Mesenchymal stem cell (in vitro differentiated cells and primary cell): Measurements from ENCODE around the gene POLR3K.
"Not testable (repeated sequence)": the region's sequence is repeated elsewhere in the genome, so short reads cannot be mapped to it uniquely, and the experiment has no call there.

Source experiments
- DNase-seq: peaks from one replicate; pipeline ENCODE4 v3.0.0-alpha.2; 2013
- H2AFZ ChIP-seq: one replicate; pipeline ENCODE4 v1.6.1; 2013; ENCODE audit warnings: low read depth, mild to moderate bottlenecking, control low read depth, inconsistent platforms, low read length, moderate library complexity
- H2AK5ac ChIP-seq: 2 replicates; pipeline ENCODE4 v1.6.1; 2013; ENCODE audit warnings: low read length, moderate library complexity, mild to moderate bottlenecking, inconsistent platforms; ENCODE audit not compliant: severe bottlenecking
- H2BK120ac ChIP-seq: one replicate; pipeline ENCODE4 v1.6.1; 2013; ENCODE audit warnings: low read depth, mild to moderate bottlenecking, inconsistent platforms, low read length, moderate library complexity
- H2BK12ac ChIP-seq, 2 experiments: one replicate each; pipeline ENCODE4 v1.6.1; 2013; ENCODE audit warnings: inconsistent platforms in 2 of 2, low read length in 2 of 2, mild to moderate bottlenecking in 2 of 2, moderate library complexity in 2 of 2, control low read depth in 1 of 2
- H2BK15ac ChIP-seq: one replicate; pipeline ENCODE4 v1.6.1; 2013; ENCODE audit warnings: mild to moderate bottlenecking, low read depth, inconsistent platforms; ENCODE audit not compliant: poor library complexity, severe bottlenecking
- H2BK5ac ChIP-seq: 2 replicates; pipeline ENCODE4 v1.6.1; 2013; ENCODE audit warnings: low read depth, mild to moderate bottlenecking, low read length, control low read depth, inconsistent platforms; ENCODE audit not compliant: poor library complexity, severe bottlenecking
- H3K14ac ChIP-seq, 2 experiments: one replicate each; pipeline ENCODE4 v1.6.1; 2013; ENCODE audit warnings: inconsistent platforms in 2 of 2, low read length in 2 of 2, control low read depth in 1 of 2, mild to moderate bottlenecking in 1 of 2, moderate library complexity in 1 of 2
- H3K18ac ChIP-seq, 2 experiments: one replicate each; pipeline ENCODE4 v1.6.1; 2013; ENCODE audit warnings: inconsistent platforms in 2 of 2, low read length in 2 of 2, control low read depth in 1 of 2, low read depth in 1 of 2, mild to moderate bottlenecking in 1 of 2
- H3K23ac ChIP-seq, 2 experiments: one replicate each; pipeline ENCODE4 v1.6.1; 2013; ENCODE audit warnings: inconsistent platforms in 2 of 2, low read length in 2 of 2, mild to moderate bottlenecking in 2 of 2, moderate library complexity in 2 of 2, control low read depth in 1 of 2
- H3K27ac ChIP-seq: 2 replicates; pipeline ENCODE4 v1.5.1; 2013; ENCODE audit warnings: mild to moderate bottlenecking, moderate library complexity, low read length, control low read depth, inconsistent platforms; ENCODE audit not compliant: poor library complexity, severe bottlenecking
- H3K27me3 ChIP-seq, 2 experiments: 2 replicates each; pipeline versions ENCODE4 v1.6.1 to v1.7.0; 2013; ENCODE audit warnings: low read length in 2 of 2, mild to moderate bottlenecking in 2 of 2, moderate library complexity in 2 of 2, control low read depth in 1 of 2, inconsistent platforms in 1 of 2; ENCODE audit not compliant: control insufficient read depth in 1 of 2, insufficient read depth in 1 of 2
- H3K36me3 ChIP-seq, 2 experiments: 2 replicates each; pipeline versions ENCODE4 v1.6.1 to v1.7.0; 2013; ENCODE audit warnings: low read length in 2 of 2, control low read depth in 1 of 2, inconsistent platforms in 1 of 2, low read depth in 1 of 2, mild to moderate bottlenecking in 1 of 2; ENCODE audit not compliant: insufficient read depth in 2 of 2, control insufficient read depth in 1 of 2
- H3K4ac ChIP-seq, 2 experiments: one replicate each; pipeline ENCODE4 v1.6.1; 2013; ENCODE audit warnings: inconsistent platforms in 2 of 2, low read length in 2 of 2, mild to moderate bottlenecking in 2 of 2, moderate library complexity in 2 of 2, control low read depth in 1 of 2, low read depth in 1 of 2
- H3K4me1 ChIP-seq: 2 replicates; pipeline ENCODE4 v1.6.1; 2013; ENCODE audit warnings: low read depth, low read length, control low read depth; ENCODE audit not compliant: control insufficient read depth, insufficient read depth
- H3K4me2 ChIP-seq: 2 replicates; pipeline ENCODE4 v1.6.1; 2013; ENCODE audit warnings: low read length, mild to moderate bottlenecking, inconsistent platforms; ENCODE audit not compliant: poor library complexity, severe bottlenecking
- H3K4me3 ChIP-seq, 2 experiments: 2 replicates each; pipeline versions ENCODE4 v1.5.1 to v1.7.0; 2013; ENCODE audit warnings: low read length in 2 of 2, mild to moderate bottlenecking in 2 of 2, control low read depth in 1 of 2, low read depth in 1 of 2; ENCODE audit not compliant: insufficient read depth in 1 of 2
- H3K79me1 ChIP-seq: replicated peaks from 2 replicates; pipeline ENCODE4 v1.6.1; 2013; ENCODE audit warnings: mild to moderate bottlenecking, control low read depth, low read length, inconsistent platforms; ENCODE audit not compliant: poor library complexity, severe bottlenecking
- H3K9ac ChIP-seq: 2 replicates; pipeline ENCODE4 v1.7.0; 2013; ENCODE audit warnings: mild to moderate bottlenecking, low read length, moderate library complexity
- H3K9me3 ChIP-seq: 2 replicates; pipeline ENCODE4 v1.7.0; 2013; ENCODE audit warnings: mild to moderate bottlenecking, low read length; ENCODE audit not compliant: control insufficient read depth
- H4K8ac ChIP-seq: one replicate; pipeline ENCODE4 v1.6.1; 2013; ENCODE audit warnings: inconsistent platforms, mild to moderate bottlenecking, low read length, moderate library complexity
- H4K91ac ChIP-seq: one replicate; pipeline ENCODE4 v1.6.1; 2013; ENCODE audit warnings: mild to moderate bottlenecking, low read length, inconsistent platforms
- WGBS: methylation state at CpG from one replicate; pipeline ENCODE4 v1.1.7; 2013; ENCODE audit warnings: mixed read lengths; 5-methylcytosine and 5-hydroxymethylcytosine counted together

The POLR3K gene

DNA sequence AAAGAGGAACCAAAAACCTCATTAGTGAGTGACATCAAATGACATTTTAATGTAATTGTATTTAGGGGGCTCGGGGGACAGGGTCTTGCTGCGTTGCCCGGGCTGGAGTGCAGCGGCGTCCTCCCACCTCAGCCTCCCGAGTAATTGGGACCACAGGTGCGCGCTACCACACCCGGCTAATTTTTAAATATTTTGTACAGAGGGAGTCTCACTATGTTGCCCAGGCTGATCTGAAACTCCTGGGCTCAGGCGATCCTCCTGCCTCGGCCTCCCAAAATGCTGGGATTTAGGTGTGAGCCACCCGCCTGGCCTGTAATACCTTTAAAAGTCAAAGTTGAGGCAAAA is 801 bp upstream of the POLR3K start:
- H3K27me3 ChIP-seq: no peaks in the 10 kb centered on the region
- H3K79me1 ChIP-seq: peaks cover 15% of the 10 kb centered on the region
- no peak overlapping the region for H2BK15ac ChIP-seq
- peak overlapping the region; percentile 29 for H2BK120ac ChIP-seq
- H3K9me3 ChIP-seq: no peaks in the 10 kb centered on the region
- peak overlapping the region; percentile 85 for H3K9ac ChIP-seq
- H3K4me1 ChIP-seq: peaks cover 6% of the 10 kb centered on the region
- peaks cover 46 to 49% of the 10 kb centered on the region in 2 experiments for H3K36me3 ChIP-seq
- no peak overlapping the region for H4K8ac ChIP-seq
- H3K4me3 ChIP-seq: peak overlapping the region; percentile 81 to 94
- no peak overlapping the region for H2AFZ ChIP-seq
- no peak overlapping the region for H3K14ac ChIP-seq
- no peak for DNase-seq
- H3K4ac ChIP-seq: no peak overlapping the region
- H2BK5ac ChIP-seq: no peak overlapping the region
- H2AK5ac ChIP-seq: no peak overlapping the region
- no peak overlapping the region for H4K91ac ChIP-seq
- peak overlapping the region in 1 of 2 experiments; percentile 21 for H2BK12ac ChIP-seq
- peak overlapping the region in 1 of 2 experiments; percentile 90 for H3K18ac ChIP-seq
- H3K27ac ChIP-seq: no peak overlapping the region
- H3K23ac ChIP-seq: no peak overlapping the region
- H3K4me2 ChIP-seq: peak overlapping the region; percentile 90
- 67% methylated on average over 12 of the region's 12 CpGs for WGBS

DNA sequence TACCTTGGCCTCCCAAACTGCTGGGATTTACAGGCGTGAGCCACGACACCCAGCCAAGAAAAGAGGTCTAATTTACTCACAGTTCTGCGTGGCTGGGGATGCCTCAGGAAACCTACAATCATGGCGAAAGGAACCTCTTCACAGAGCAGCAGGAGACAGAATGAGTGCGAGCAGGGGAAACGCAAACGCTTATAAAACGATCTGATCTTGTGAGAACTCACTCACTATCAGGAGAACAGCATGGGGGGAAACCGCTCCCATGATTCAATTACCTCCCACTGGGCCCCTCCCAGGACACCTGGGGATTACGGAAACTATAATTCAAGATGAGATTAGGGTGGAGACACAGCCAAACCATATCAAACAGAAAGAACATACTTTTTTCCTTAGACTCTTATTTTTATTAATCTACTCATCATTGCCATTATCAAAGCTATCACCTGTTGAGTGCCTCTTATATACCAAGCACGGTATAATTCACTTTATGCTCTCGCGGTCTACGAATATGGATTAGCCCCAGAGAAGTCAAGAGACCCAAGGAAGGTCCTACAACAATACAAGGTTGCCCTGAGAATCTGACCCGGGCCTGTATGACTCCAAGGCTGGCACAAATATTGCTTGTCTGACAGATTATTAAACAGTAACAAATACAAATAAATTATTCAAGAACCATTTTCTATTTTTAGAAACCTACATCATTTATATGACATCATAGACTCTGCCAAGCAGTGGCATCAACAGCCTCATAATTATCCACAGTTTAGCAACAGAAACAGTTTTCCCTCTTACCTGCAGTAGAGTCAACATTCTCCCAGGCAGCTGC is 2.4 kb downstream of the POLR3K start:
- Histone ChIP-seq H3K36me3 (peaks cover 21 to 36% of the 10 kb centered on the region in 2 experiments), H3K4me2 (no peak overlapping the region), H3K4me3 (no peak overlapping the region), H4K91ac (no peak overlapping the region), H2BK5ac (peak overlapping the region; percentile 38), H3K9me3 (no peaks in the 10 kb centered on the region), H3K23ac (no peak overlapping the region), H3K79me1 (peaks cover 17% of the 10 kb centered on the region), H4K8ac (no peak overlapping the region), H3K14ac (no peak overlapping the region), H3K4ac (no peak overlapping the region), H2AFZ (no peak overlapping the region), H3K18ac (no peak overlapping the region), H3K27me3 (no peaks in the 10 kb centered on the region), H2BK15ac (no peak overlapping the region), H2BK120ac (no peak overlapping the region), H3K27ac (no peak overlapping the region), H2AK5ac (no peak overlapping the region), H3K4me1 (peaks cover 6% of the 10 kb centered on the region), H2BK12ac (no peak overlapping the region), H3K9ac (no peak overlapping the region)
- 87% methylated on average over 14 of the region's 15 CpGs for WGBS
- no peak for DNase-seq

DNA sequence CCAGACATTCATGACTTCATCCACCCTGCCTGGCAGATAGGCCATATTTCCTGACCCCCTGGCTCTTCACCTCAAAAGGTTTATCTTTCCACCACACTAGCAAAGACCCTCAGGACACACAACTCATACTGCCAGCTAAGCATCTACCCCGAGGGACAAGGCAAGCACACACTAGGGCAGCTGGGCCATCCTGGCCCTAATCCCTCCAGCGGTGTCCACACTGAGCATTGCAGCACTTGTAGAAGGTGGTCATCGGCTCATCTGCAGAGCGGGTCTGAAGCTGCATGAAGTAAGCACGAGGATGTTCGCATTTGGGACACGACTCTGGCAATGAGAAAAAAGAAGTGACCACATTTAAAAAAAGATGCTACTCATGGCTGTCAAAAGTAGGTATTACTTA is 6.2 kb downstream of the POLR3K start:
- peaks cover 24 to 44% of the 10 kb centered on the region in 2 experiments for H3K36me3 ChIP-seq
- no peak overlapping the region for H3K23ac ChIP-seq
- no peak overlapping the region for H4K91ac ChIP-seq
- H3K9ac ChIP-seq: no peak overlapping the region
- no peak overlapping the region for H3K4ac ChIP-seq
- H3K27ac ChIP-seq: no peak overlapping the region
- H2BK5ac ChIP-seq: no peak overlapping the region
- H3K4me2 ChIP-seq: no peak overlapping the region
- no peak overlapping the region for H2BK12ac ChIP-seq
- no peak overlapping the region for H4K8ac ChIP-seq
- H3K4me1 ChIP-seq: peaks cover 2% of the 10 kb centered on the region
- H2BK120ac ChIP-seq: no peak overlapping the region
- peak overlapping the region in 1 of 2 experiments; percentile 1 for H3K18ac ChIP-seq
- H3K79me1 ChIP-seq: peaks cover 18% of the 10 kb centered on the region
- H2AFZ ChIP-seq: no peak overlapping the region
- no peaks in the 10 kb centered on the region for H3K27me3 ChIP-seq
- no peak for DNase-seq
- no peak overlapping the region for H2BK15ac ChIP-seq
- no peak overlapping the region for H3K4me3 ChIP-seq
- 98% methylated on average over 7 of the region's 7 CpGs for WGBS
- no peak overlapping the region for H2AK5ac ChIP-seq
- H3K14ac ChIP-seq: no peak overlapping the region
- H3K9me3 ChIP-seq: no peaks in the 10 kb centered on the region

DNA sequence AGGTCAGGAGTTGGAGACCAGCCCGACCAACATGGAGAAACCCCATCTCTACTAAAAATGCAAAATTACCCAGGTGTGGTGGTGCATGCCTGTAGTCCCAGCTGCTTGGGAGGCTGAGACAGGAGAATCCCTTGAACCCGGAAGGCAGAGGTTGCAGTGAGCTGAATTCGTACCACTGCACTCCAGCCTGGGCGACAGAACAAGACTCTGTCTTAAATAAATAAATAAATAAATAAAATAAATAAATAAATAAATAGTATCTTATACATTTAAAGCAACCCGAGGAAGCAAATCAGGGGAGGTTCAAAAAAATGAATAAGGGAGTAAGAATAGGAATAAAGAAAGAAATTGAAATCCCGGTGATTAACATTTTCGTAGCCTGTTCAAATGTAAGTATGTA is 6.9 kb downstream of the POLR3K start:
- not testable (repeated sequence) for H4K91ac ChIP-seq, H3K9me3 ChIP-seq, H3K23ac ChIP-seq, H3K27ac ChIP-seq, H2BK5ac ChIP-seq, H2BK120ac ChIP-seq, H2BK15ac ChIP-seq, H3K4me3 ChIP-seq, H2AFZ ChIP-seq, H3K14ac ChIP-seq, DNase-seq, H3K18ac ChIP-seq, H4K8ac ChIP-seq, H2BK12ac ChIP-seq, H3K4me1 ChIP-seq, H2AK5ac ChIP-seq, H3K4ac ChIP-seq, H3K27me3 ChIP-seq, H3K4me2 ChIP-seq, H3K9ac ChIP-seq
- 99% methylated on average over 5 of the region's 7 CpGs for WGBS
- Histone ChIP-seq H3K36me3 (peaks cover 31 to 44% of the 10 kb centered on the region in 2 experiments), H3K79me1 (peaks cover 18% of the 10 kb centered on the region)
